ENCODE data around the gene DPH7. TPM values are rescaled to one million over a fixed set of nuclear protein-coding genes. Genes with fewer than 3 reads are reported as not detected.

The DPH7 gene
- polyA plus RNA-seq, 1 experiment, result 19.5 TPM

- H3K27ac ChIP-seq (ENCODE audit: low read depth, low read length), result no peak overlapping the region
- H3K27me3 ChIP-seq (ENCODE audit: control insufficient read depth, insufficient read depth, low read length), result no peaks in the 10 kb centered on the region
- no peaks in the 10 kb centered on the region for H3K9me3 ChIP-seq (ENCODE audit: control insufficient read depth, insufficient read depth, low read length)
- ChIA-PET POLR2A (no interaction called here), CTCF (interaction anchor here (3.1 kb wide), 1 partner anchor 9 kb away, joined by 37 read pairs; the partner anchor contains the start of gene DPH7)
- no peak for TF ChIP-seq CTCF (IDR thresholded peaks at IDR 0.05; ENCODE audit: low read depth, low read length)
- DNase-seq (ENCODE audit: low read depth, low spot score), result no peak
- no peak overlapping the region; the same call in 1 of the 2 replicates for H3K4me3 ChIP-seq (ENCODE audit: low read depth, low read length)
Observed at GRCh38 chr9:137588311-137588710, 9.6 kb upstream of the DPH7 start.

GRCh38 chr9:137586854-137587253 lies 8.1 kb upstream of the DPH7 start:
- DNase-seq (ENCODE audit: low read depth, low spot score), result no peak
- Histone ChIP-seq H3K27me3 (ENCODE audit: control insufficient read depth, insufficient read depth, low read length) (no peaks in the 10 kb centered on the region), H3K9me3 (ENCODE audit: control insufficient read depth, insufficient read depth, low read length) (no peaks in the 10 kb centered on the region), H3K27ac (ENCODE audit: low read depth, low read length) (no peak overlapping the region), H3K4me3 (ENCODE audit: low read depth, low read length) (no peak overlapping the region)
- no peak for TF ChIP-seq CTCF (IDR thresholded peaks at IDR 0.05; ENCODE audit: low read depth, low read length)
- POLR2A ChIA-PET, result no interaction called here
- CTCF ChIA-PET, result interaction anchor here (3.1 kb wide), 1 partner anchor 8 kb away, joined by 37 read pairs; the partner anchor contains the start of gene DPH7

- CTCF ChIA-PET, result no interaction called here
- Histone ChIP-seq H3K27me3 (ENCODE audit: control insufficient read depth, insufficient read depth, low read length) (no peaks in the 10 kb centered on the region), H3K9me3 (ENCODE audit: control insufficient read depth, insufficient read depth, low read length) (no peaks in the 10 kb centered on the region), H3K4me3 (ENCODE audit: low read depth, low read length) (no peak overlapping the region), H3K27ac (ENCODE audit: low read depth, low read length) (no peak overlapping the region)
- no peak for TF ChIP-seq CTCF (IDR thresholded peaks at IDR 0.05; ENCODE audit: low read depth, low read length)
- POLR2A ChIA-PET, result no interaction called here
- no peak for DNase-seq (ENCODE audit: low read depth, low spot score)
Observed at GRCh38 chr9:137583957-137584356, 5.2 kb upstream of the DPH7 start.

GRCh38 chr9:137583347-137583746 lies 4.6 kb upstream of the DPH7 start:
- H3K27ac ChIP-seq (ENCODE audit: low read depth, low read length), result no peak overlapping the region
- TF ChIP-seq CTCF (IDR thresholded peaks at IDR 0.05; ENCODE audit: low read depth, low read length), result no peak
- no peak overlapping the region for H3K4me3 ChIP-seq (ENCODE audit: low read depth, low read length)
- POLR2A ChIA-PET, result no interaction called here
- no peak for DNase-seq (ENCODE audit: low read depth, low spot score)
- no peaks in the 10 kb centered on the region for H3K9me3 ChIP-seq (ENCODE audit: control insufficient read depth, insufficient read depth, low read length)
- no peaks in the 10 kb centered on the region for H3K27me3 ChIP-seq (ENCODE audit: control insufficient read depth, insufficient read depth, low read length)
- CTCF ChIA-PET, result no interaction called here

GRCh38 chr9:137582286-137582860 lies 3.6 kb upstream of the DPH7 start:
- Histone ChIP-seq H3K27me3 (ENCODE audit: control insufficient read depth, insufficient read depth, low read length) (no peaks in the 10 kb centered on the region), H3K27ac (ENCODE audit: low read depth, low read length) (no peak overlapping the region), H3K9me3 (ENCODE audit: control insufficient read depth, insufficient read depth, low read length) (no peaks in the 10 kb centered on the region; the same call in 1 of the 2 replicates), H3K4me3 (ENCODE audit: low read depth, low read length) (no peak overlapping the region)
- no peak for DNase-seq (ENCODE audit: low read depth, low spot score)
- ChIA-PET CTCF (no interaction called here), POLR2A (no interaction called here)
- TF ChIP-seq CTCF (IDR thresholded peaks at IDR 0.05; ENCODE audit: low read depth, low read length), result 0 out of 2 replicates have a peak, but pooled peaks have one; percentile 13
